Measurements from ENCODE around the gene ACD.

Gene ACD

DNA sequence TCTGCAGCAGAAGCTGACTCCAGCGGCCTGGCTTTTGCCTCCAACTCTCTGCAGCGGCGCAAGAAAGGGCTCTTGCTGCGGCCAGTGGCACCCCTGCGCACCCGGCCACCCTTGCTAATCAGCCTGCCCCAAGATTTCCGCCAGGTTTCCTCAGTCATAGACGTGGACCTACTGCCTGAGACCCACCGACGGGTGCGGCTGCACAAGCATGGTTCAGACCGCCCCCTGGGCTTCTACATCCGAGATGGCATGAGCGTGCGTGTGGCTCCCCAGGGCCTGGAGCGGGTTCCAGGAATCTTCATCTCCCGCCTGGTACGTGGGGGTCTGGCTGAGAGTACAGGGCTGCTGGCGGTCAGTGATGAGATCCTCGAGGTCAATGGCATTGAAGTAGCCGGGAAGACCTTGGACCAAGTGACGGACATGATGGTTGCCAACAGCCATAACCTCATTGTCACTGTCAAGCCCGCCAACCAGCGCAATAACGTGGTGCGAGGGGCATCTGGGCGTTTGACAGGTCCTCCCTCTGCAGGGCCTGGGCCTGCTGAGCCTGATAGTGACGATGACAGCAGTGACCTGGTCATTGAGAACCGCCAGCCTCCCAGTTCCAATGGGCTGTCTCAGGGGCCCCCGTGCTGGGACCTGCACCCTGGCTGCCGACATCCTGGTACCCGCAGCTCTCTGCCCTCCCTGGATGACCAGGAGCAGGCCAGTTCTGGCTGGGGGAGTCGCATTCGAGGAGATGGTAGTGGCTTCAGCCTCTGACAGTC, 2.0 kb upstream of the ACD start:
- POLR2A ChIA-PET = no interaction called here
- TF ChIP-seq ZNF391 (tag by site-specific recombination; IDR thresholded peaks at IDR 0.05; ENCODE audit: borderline replicate concordance, low read depth) = no peak
- TF ChIP-seq ZBTB7A (tag by site-specific recombination; IDR thresholded peaks at IDR 0.05; ENCODE audit: low read depth) = no peak
- TF ChIP-seq ATF2 (tag by site-specific recombination; IDR thresholded peaks at IDR 0.05; ENCODE audit: low read depth) = no peak
- no peak for TF ChIP-seq ZNF324 (tag by site-specific recombination; IDR thresholded peaks at IDR 0.05)
- TF ChIP-seq ZNF664 (tag by site-specific recombination; IDR thresholded peaks at IDR 0.05) = no peak
- no peak for TF ChIP-seq ZNF302 (tag by site-specific recombination; IDR thresholded peaks at IDR 0.05; ENCODE audit: low read depth)
- no peak for TF ChIP-seq ZNF138 (tag by site-specific recombination; IDR thresholded peaks at IDR 0.05; ENCODE audit: borderline replicate concordance)
- no peak for TF ChIP-seq ZNF521 (tag by site-specific recombination; IDR thresholded peaks at IDR 0.05)
- CTCF ChIA-PET = interaction anchor here (0.5 to 1.4 kb wide), 6 partner anchors 17 to 203 kb away, joined by 3 to 6 read pairs (median 4); partner anchors contain the start of gene CARMIL2
- no peak overlapping the region for H3K4me3 ChIP-seq (ENCODE audit: low read depth, low read length)
- peaks cover 0 to 59% of the 10 kb centered on the region in 2 experiments; a peak in 1 of 3 replicates for H3K36me3 ChIP-seq (ENCODE audit: control insufficient read depth in 2 of 2, insufficient read depth in 1 of 2, low read length in 2 of 2)
- H3K4me1 ChIP-seq (ENCODE audit: control insufficient read depth, insufficient read depth, low read length) = 0 out of 2 replicates have a peak, but pooled peaks cover 4% of the 10 kb centered on the region
- H3K27ac ChIP-seq (ENCODE audit: extremely low read depth, low read depth, low read length) = no peak overlapping the region
- H3K9me3 ChIP-seq (ENCODE audit: control insufficient read depth, insufficient read depth, low read depth, low read length) = no peaks in the 10 kb centered on the region

GRCh38 chr16:67661101-67661761, 1.2 kb upstream of the ACD start:
- H3K4me1 ChIP-seq (ENCODE audit: control insufficient read depth, insufficient read depth, low read length) = 0 out of 2 replicates have a peak, but pooled peaks cover 4% of the 10 kb centered on the region
- POLR2A ChIA-PET = interaction anchor here (0.7 to 2.0 kb wide), 6 partner anchors 9 to 185 kb away, joined by 3 to 20 read pairs (median 7); partner anchors contain the start of genes CARMIL2, CTCF, GFOD2 and NUTF2
- TF ChIP-seq IKZF3 (tag by site-specific recombination; IDR thresholded peaks at IDR 0.05) = 0 out of 2 replicates have a peak, but pooled peaks have one; percentile 31
- TF ChIP-seq ZNF843 (tag by site-specific recombination; IDR thresholded peaks at IDR 0.05) = no peak
- TF ChIP-seq GLIS1 (tag by site-specific recombination; IDR thresholded peaks at IDR 0.05) = no peak
- TF ChIP-seq ZNF404 (tag by site-specific recombination; IDR thresholded peaks at IDR 0.05) = no peak
- TF ChIP-seq REST (tag by site-specific recombination; IDR thresholded peaks at IDR 0.05) = peak; percentile 97
- TF ChIP-seq ZBTB48 (tag by site-specific recombination; IDR thresholded peaks at IDR 0.05) = no peak
- TF ChIP-seq ZNF366 (tag by site-specific recombination; conservative IDR thresholded peaks at IDR 0.05) = peak; percentile 67; the same call in 1 of the 2 replicates
- TF ChIP-seq, protein P1, sequence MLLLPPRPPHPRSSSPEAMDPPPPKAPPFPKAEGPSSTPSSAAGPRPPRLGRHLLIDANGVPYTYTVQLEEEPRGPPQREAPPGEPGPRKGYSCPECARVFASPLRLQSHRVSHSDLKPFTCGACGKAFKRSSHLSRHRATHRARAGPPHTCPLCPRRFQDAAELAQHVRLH (tag by site-specific recombination; IDR thresholded peaks at IDR 0.05) = no peak
- H3K4me3 ChIP-seq (ENCODE audit: low read depth, low read length) = peak overlapping the region; percentile 38
- H3K27ac ChIP-seq (ENCODE audit: extremely low read depth, low read depth, low read length) = no peak overlapping the region
- CTCF ChIA-PET = interaction anchor here (0.6 to 1.0 kb wide), 2 partner anchors 12 to 140 kb away, joined by 3 to 4 read pairs; no protein-coding TSS in a partner anchor
- H3K9me3 ChIP-seq (ENCODE audit: control insufficient read depth, insufficient read depth, low read depth, low read length) = no peaks in the 10 kb centered on the region
- H3K36me3 ChIP-seq (ENCODE audit: control insufficient read depth in 2 of 2, insufficient read depth in 1 of 2, low read length in 2 of 2) = peaks cover 0 to 67% of the 10 kb centered on the region in 2 experiments; a peak in 1 of 3 replicates

Measured in HEK293 (cell line).